Left lung (tissue), 10 donors: Measurements from ENCODE around the gene BRD2. TPM values are rescaled to one million over a fixed set of nuclear protein-coding genes. Genes with fewer than 3 reads are reported as not detected.
A peak's percentile ranks its signal among the peaks of the same experiment; 100 is the strongest.

ENCODE experiments used
- ATAC-seq: fragments of 200-7000 bp; cut with Tn5 transposase; one replicate; pipeline ENCODE4 v1.9.1; 2020; ENCODE audit warnings: moderate library complexity
- DNase-seq, 4 donors: peaks; one replicate each; pipeline ENCODE4 v3.0.0-alpha.2; 2013 to 2020
- H3K27ac ChIP-seq, 2 donors: fragments of 200-600 bp; sonication (generic) in 1 of 2; one replicate each; pipeline versions ENCODE4 v1.5.0 to v1.8.0; 2020 to 2021
- H3K27me3 ChIP-seq, 2 donors: fragments of 200-600 bp; sonication (generic) in 1 of 2; one replicate each; pipeline versions ENCODE4 v1.5.0 to v1.8.0; 2020 to 2021
- H3K36me3 ChIP-seq, 2 donors: fragments of 200-600 bp; sonication (generic) in 1 of 2; one replicate each; pipeline versions ENCODE4 v1.5.0 to v1.8.0; 2020 to 2021
- H3K4me1 ChIP-seq, 2 donors: fragments of 200-600 bp; one replicate each; pipeline ENCODE4 v1.8.0; 2021
- H3K4me3 ChIP-seq, 2 donors: fragments of 200-600 bp; sonication (generic) in 1 of 2; one replicate each; pipeline versions ENCODE4 v1.5.0 to v1.8.0; 2020 to 2021; ENCODE audit warnings: mild to moderate bottlenecking in 1 of 2
- H3K9me3 ChIP-seq, 2 donors: fragments of 200-600 bp; sonication (generic) in 1 of 2; one replicate each; pipeline versions ENCODE4 v1.5.0 to v1.8.0; 2020 to 2021
- intact Hi-C, 2 donors: fragments of 100-400 bp; cut with DNase I; formaldehyde crosslinking; loops; one replicate each; pipeline versions ENCODE4 v1.11.2 to v1.14.2; 2022
- polyA plus RNA-seq, 6 donors: library from polyadenylated mRNA; unstranded; fragments of 120-200 nt; gene quantifications; one replicate each; pipeline ENCODE4 v1.2.1, GENCODE V29; 2013; ENCODE audit not compliant: insufficient read length in 6 of 6
- total RNA-seq, 2 donors: library from RNA; stranded (reverse); fragmentation: NEBNext Ultra II Directional; extraction: Animal tissue kit (Norgen Biotek cat#: 25700); gene quantifications; one replicate each; pipeline ENCODE4 v1.2.1, GENCODE V29; 2021
- TF ChIP-seq, protein P1 (sequence below), 2 donors: fragments of 200-600 bp; sonication (generic) in 1 of 2; IDR thresholded peaks; one replicate each; pipeline versions ENCODE4 v1.5.0 to v1.8.0; 2021; ENCODE audit warnings: antibody characterized with exemption in 2 of 2
- donor health status: DM: no; HTN: yes; CAD: no.
- donor health status: DM: no; HTN: no; CAD: no.

BRD2 gene
- total and polyA plus RNA-seq, 8 donors: 125 to 317 (median 297) TPM

DNA sequence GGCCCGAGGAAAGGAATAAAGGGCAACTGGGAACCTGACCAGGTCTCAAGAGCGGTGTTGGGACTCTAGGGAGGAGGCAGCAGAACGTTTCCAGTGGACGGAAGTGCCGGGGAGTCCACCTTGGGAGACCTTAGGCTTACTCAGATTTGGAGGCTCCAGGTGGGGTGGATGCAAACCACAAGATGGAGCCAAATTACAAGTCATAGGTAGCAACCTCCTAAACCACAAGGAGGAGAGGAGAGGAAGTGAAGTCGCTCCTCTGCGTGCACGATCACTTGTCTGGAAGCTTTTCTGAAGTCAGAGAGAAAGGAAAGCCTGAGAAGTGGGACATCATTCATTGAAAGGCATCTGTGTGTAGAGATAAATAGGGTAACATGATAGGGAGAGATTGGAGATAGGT lies 31.7 kb downstream of the BRD2 start:
- DNase-seq (no peak), ATAC-seq (peak; percentile 71)
- TF ChIP-seq, protein P1, sequence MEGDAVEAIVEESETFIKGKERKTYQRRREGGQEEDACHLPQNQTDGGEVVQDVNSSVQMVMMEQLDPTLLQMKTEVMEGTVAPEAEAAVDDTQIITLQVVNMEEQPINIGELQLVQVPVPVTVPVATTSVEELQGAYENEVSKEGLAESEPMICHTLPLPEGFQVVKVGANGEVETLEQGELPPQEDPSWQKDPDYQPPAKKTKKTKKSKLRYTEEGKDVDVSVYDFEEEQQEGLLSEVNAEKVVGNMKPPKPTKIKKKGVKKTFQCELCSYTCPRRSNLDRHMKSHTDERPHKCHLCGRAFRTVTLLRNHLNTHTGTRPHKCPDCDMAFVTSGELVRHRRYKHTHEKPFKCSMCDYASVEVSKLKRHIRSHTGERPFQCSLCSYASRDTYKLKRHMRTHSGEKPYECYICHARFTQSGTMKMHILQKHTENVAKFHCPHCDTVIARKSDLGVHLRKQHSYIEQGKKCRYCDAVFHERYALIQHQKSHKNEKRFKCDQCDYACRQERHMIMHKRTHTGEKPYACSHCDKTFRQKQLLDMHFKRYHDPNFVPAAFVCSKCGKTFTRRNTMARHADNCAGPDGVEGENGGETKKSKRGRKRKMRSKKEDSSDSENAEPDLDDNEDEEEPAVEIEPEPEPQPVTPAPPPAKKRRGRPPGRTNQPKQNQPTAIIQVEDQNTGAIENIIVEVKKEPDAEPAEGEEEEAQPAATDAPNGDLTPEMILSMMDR (IDR thresholded peaks at IDR 0.05): no peak
- Histone ChIP-seq H3K9me3 (no peaks in the 10 kb centered on the region), H3K36me3 (no peaks in the 10 kb centered on the region), H3K4me1 (peaks cover 0 to 5% of the 10 kb centered on the region in 2 donors), H3K27me3 (peaks cover 0 to 6% of the 10 kb centered on the region in 2 donors), H3K4me3 (no peak overlapping the region), H3K27ac (no peak overlapping the region)
- intact Hi-C loops: no loop called here

DNA sequence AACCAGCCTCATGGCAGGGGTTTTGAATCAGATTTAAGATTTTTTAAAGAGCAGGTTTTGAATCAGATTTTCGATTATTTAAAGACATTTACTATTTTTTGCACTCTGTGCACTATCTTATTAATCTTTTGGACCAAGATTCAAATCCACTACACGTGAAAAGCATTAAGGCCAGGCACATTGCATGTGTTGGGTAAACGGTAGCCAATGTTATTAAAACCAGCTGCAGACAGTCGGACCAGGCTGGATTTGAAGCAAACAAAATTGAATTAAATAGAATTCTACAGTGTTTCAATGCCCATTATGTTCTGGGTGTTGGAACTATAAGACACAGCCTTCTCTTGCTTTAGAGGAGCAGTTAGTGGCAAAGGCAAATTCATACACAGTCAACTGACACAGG lies 33.3 kb downstream of the BRD2 start:
- intact Hi-C loops: no loop called here
- ATAC-seq (no peak), DNase-seq (no peak)
- peaks cover 0 to 5% of the 10 kb centered on the region in 2 donors for H3K4me1 ChIP-seq
- no peak overlapping the region for H3K27ac ChIP-seq
- no peaks in the 10 kb centered on the region for H3K36me3 ChIP-seq
- H3K27me3 ChIP-seq: peaks cover 0 to 6% of the 10 kb centered on the region in 2 donors
- TF ChIP-seq, protein P1 (IDR thresholded peaks at IDR 0.05): no peak
- no peaks in the 10 kb centered on the region for H3K9me3 ChIP-seq
- H3K4me3 ChIP-seq: no peak overlapping the region

DNA sequence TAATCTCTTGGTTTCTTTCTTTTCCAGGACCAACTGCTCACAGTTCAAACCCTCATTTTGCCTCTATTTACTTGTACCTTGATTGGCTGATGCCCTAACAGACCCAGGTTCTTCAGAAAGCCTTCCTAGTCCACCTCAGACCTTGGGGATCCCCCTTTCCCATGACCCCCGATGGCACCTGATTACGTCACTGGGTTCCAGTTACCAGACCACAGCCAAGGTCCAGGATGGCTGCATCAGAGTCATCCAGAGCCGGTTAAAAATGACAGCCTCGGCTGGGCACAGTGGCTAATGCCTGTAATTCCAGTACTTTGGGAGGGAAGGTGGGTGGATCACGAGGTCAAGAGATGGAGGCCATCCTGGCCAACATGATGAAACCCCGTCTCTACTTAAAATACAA lies 36.5 kb downstream of the BRD2 start:
- no peak for ATAC-seq
- Histone ChIP-seq H3K4me3 (no peak overlapping the region), H3K36me3 (no peaks in the 10 kb centered on the region), H3K27me3 (no peaks in the 10 kb centered on the region), H3K9me3 (no peaks in the 10 kb centered on the region), H3K27ac (no peak overlapping the region), H3K4me1 (peaks cover 0 to 16% of the 10 kb centered on the region in 2 donors)
- intact Hi-C loops: no loop called here
- no peak for DNase-seq
- TF ChIP-seq, protein P1 (IDR thresholded peaks at IDR 0.05): no peak

DNA sequence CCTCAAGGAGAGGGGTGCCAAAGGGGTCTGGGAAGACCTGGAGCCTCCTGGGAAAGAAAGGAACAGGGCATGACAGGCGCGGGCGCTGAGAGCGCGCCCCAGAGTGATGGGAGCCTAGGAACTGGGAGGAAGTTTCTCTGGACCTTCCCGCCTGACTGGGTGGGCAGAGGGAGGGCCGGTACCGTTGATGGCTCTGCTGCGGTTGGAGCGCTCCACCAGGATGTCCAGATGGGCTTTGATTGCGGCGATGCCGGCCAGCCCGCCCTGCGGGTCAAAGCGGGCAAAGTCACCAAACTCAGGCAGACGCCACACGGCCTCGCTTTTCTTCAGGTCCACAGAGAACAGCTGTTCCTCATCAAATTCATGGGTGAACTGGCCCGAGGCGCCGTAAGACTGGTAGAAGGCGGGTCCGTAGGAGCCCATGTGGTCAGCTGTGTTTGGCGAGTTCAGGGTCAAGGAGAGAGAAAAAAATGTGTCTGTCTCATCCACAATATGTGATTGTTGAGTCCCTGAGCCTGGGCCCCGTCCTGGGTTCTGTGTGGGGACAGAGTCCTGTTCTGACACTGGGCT lies 39.5 kb downstream of the BRD2 start:
- Histone ChIP-seq H3K4me3 (no peak overlapping the region), H3K27ac (no peak overlapping the region), H3K9me3 (no peaks in the 10 kb centered on the region), H3K4me1 (peaks cover 0 to 12% of the 10 kb centered on the region in 2 donors), H3K36me3 (no peaks in the 10 kb centered on the region), H3K27me3 (no peaks in the 10 kb centered on the region)
- ATAC-seq: no peak
- DNase-seq: no peak
- intact Hi-C loops: no loop called here
- TF ChIP-seq, protein P1 (IDR thresholded peaks at IDR 0.05): no peak

- Histone ChIP-seq H3K27me3 (no peaks in the 10 kb centered on the region), H3K4me3 (peak within 1 kb of the TSS; percentile 39 to 40), H3K4me1 (peaks cover 0 to 12% of the 10 kb centered on the region in 2 donors), H3K36me3 (no peaks in the 10 kb centered on the region), H3K9me3 (no peaks in the 10 kb centered on the region), H3K27ac (peak within 1 kb of the TSS; percentile 15 to 35)
- TF ChIP-seq, protein P1 (IDR thresholded peaks at IDR 0.05): no peak
- DNase-seq (peak in 2 of 4 donors; percentile 11 to 42), ATAC-seq (peak; percentile 90)
- intact Hi-C loops: no loop called here
These were observed 40.8 kb downstream of the BRD2 start, which contains the start of gene HLA-DOA for GRCh38 chr6:33008944-33009861. Gene HLA-DOA, minus strand, starts transcription at chr6:33009591.
